AG04450 (cell line): ENCODE measurements around the gene ZKSCAN3. TPM values are rescaled to one million over a fixed set of nuclear protein-coding genes. Genes with fewer than 3 reads are reported as not detected.
"Not testable (repeated sequence)": the region's sequence is repeated elsewhere in the genome, so short reads cannot be mapped to it uniquely, and the experiment has no call there.

Experiments
- CTCF ChIA-PET: fragments of 300-600, 350-600 bp; formaldehyde crosslinking; extraction: SDS; loops from one replicate; lab custom pipeline; 2022; ENCODE audit warnings: antibody characterized with exemption, inconsistent platforms; lab: Charles Lee
- POLR2A ChIA-PET: fragments of 350-600 bp; formaldehyde crosslinking; extraction: SDS; loops from one replicate; lab custom pipeline; 2021; ENCODE audit warnings: antibody characterized with exemption, inconsistent platforms; lab: Yijun Ruan, JAX
- DNase-seq: peaks from one replicate; pipeline ENCODE4 v3.0.0-alpha.2; 2011; ENCODE audit warnings: low read depth, low spot score
- H3K27ac ChIP-seq: one replicate; pipeline ENCODE4 v1.5.1; 2012; ENCODE audit warnings: low read depth, low read length, control low read depth
- H3K27me3 ChIP-seq: one replicate; pipeline ENCODE4 v1.6.0; 2012; ENCODE audit warnings: low read length; ENCODE audit not compliant: control insufficient read depth, insufficient read depth
- H3K4me3 ChIP-seq: 2 replicates; pipeline ENCODE4 v1.5.1; 2011; ENCODE audit warnings: mild to moderate bottlenecking, low read depth, low read length, control low read depth
- H3K9me3 ChIP-seq: 2 replicates; pipeline ENCODE4 v1.5.1; 2012; ENCODE audit warnings: low read length; ENCODE audit not compliant: control insufficient read depth, insufficient read depth
- CTCF ChIP-seq: IDR thresholded peaks from 2 replicates; pipeline ENCODE4 v1.5.1; 2011; ENCODE audit warnings: low read depth, low read length, control low read depth, inconsistent platforms
- polyA plus RNA-seq: library from polyadenylated mRNA; depleted of rRNA; stranded (reverse); fragments of >200 nt; gene quantifications from 2 replicates; pipeline ENCODE4 v1.2.3, GENCODE V29; 2011

Gene ZKSCAN3
- polyA plus RNA-seq, 1 experiment: 6.0 TPM

GRCh38 chr6:28315628-28316027, 34.1 kb upstream of the ZKSCAN3 start:
- POLR2A ChIA-PET: no interaction called here
- CTCF ChIA-PET: no interaction called here
- no peak for TF ChIP-seq CTCF
- no peak overlapping the region for H3K27ac ChIP-seq
- no peak for DNase-seq
- H3K9me3 ChIP-seq: peaks cover 4% of the 10 kb centered on the region
- no peaks in the 10 kb centered on the region for H3K27me3 ChIP-seq
- H3K4me3 ChIP-seq: no peak overlapping the region

GRCh38 chr6:28317866-28318265, 31.9 kb upstream of the ZKSCAN3 start:
- H3K27ac ChIP-seq, POLR2A ChIA-PET, H3K27me3 ChIP-seq, CTCF ChIA-PET, H3K9me3 ChIP-seq, DNase-seq, H3K4me3 ChIP-seq: not testable (repeated sequence)

GRCh38 chr6:28322661-28323060, 27.1 kb upstream of the ZKSCAN3 start:
- H3K9me3 ChIP-seq: peaks cover 14% of the 10 kb centered on the region
- ChIA-PET CTCF (no interaction called here), POLR2A (no interaction called here)
- no peak for DNase-seq
- H3K27me3 ChIP-seq: no peaks in the 10 kb centered on the region
- H3K27ac ChIP-seq: no peak overlapping the region
- no peak for TF ChIP-seq CTCF
- H3K4me3 ChIP-seq: no peak overlapping the region

GRCh38 chr6:28323813-28324424, 25.8 kb upstream of the ZKSCAN3 start:
- H3K4me3 ChIP-seq: no peak overlapping the region
- POLR2A ChIA-PET: no interaction called here
- H3K27ac ChIP-seq: no peak overlapping the region
- no peak for TF ChIP-seq CTCF
- no peak for DNase-seq
- H3K27me3 ChIP-seq: no peaks in the 10 kb centered on the region
- peaks cover 14% of the 10 kb centered on the region for H3K9me3 ChIP-seq
- CTCF ChIA-PET: no interaction called here

GRCh38 chr6:28326371-28326948, 23.3 kb upstream of the ZKSCAN3 start:
- peaks cover 9% of the 10 kb centered on the region for H3K9me3 ChIP-seq
- TF ChIP-seq CTCF: no peak
- ChIA-PET CTCF (no interaction called here), POLR2A (no interaction called here)
- H3K27me3 ChIP-seq: no peaks in the 10 kb centered on the region
- H3K27ac ChIP-seq: no peak overlapping the region
- H3K4me3 ChIP-seq: no peak overlapping the region
- no peak for DNase-seq
